GM21717 (cell line): Measurements from ENCODE around the gene LRRC36.

Experiments used
- ATAC-seq: cut with Tn5 transposase; IDR thresholded peaks from one replicate; pipeline ENCODE4 v1.9.1; 2021; ENCODE audit warnings: mild to moderate bottlenecking, moderate library complexity; ENCODE audit not compliant: unreplicated experiment

Gene LRRC36

GRCh38 chr16:67388591-67388990, 62.0 kb downstream of the LRRC36 start:
- ATAC-seq = no peak

GRCh38 chr16:67389911-67390815, 63.5 kb downstream of the LRRC36 start:
- ATAC-seq = no peak

- no peak for ATAC-seq
Observed at GRCh38 chr16:67390816-67391423, 64.3 kb downstream of the LRRC36 start.

GRCh38 chr16:67391424-67392300, 65.0 kb downstream of the LRRC36 start:
- no peak for ATAC-seq

- ATAC-seq = no peak
Observed at GRCh38 chr16:67392301-67393059, 65.9 kb downstream of the LRRC36 start.

GRCh38 chr16:67393111-67393787, 66.6 kb downstream of the LRRC36 start, which contains the start of gene TPPP3:
Gene TPPP3 (minus strand): TSS chr16:67393498. CDS start chr16:67391111, 2,387 bp downstream.
- no peak for ATAC-seq

GRCh38 chr16:67393788-67394154, 67.2 kb downstream of the LRRC36 start:
- no peak for ATAC-seq

GRCh38 chr16:67394155-67395104, 67.8 kb downstream of the LRRC36 start:
- no peak for ATAC-seq

GRCh38 chr16:67395105-67395457, 68.5 kb downstream of the LRRC36 start:
- ATAC-seq = no peak

- ATAC-seq = no peak
Observed at GRCh38 chr16:67395458-67396158, 69.0 kb downstream of the LRRC36 start.

GRCh38 chr16:67396159-67397035, 69.8 kb downstream of the LRRC36 start:
- no peak for ATAC-seq

- no peak for ATAC-seq
Observed at GRCh38 chr16:67397036-67397801, 70.6 kb downstream of the LRRC36 start.

GRCh38 chr16:67397812-67398545, 71.4 kb downstream of the LRRC36 start:
- no peak for ATAC-seq

GRCh38 chr16:67398546-67399217, 72.1 kb downstream of the LRRC36 start:
- no peak for ATAC-seq

- no peak for ATAC-seq
Observed at GRCh38 chr16:67399218-67399733, 72.7 kb downstream of the LRRC36 start.
